CD4-positive, alpha-beta T cell treated with Interleukin-2 at 100 ng/mL for 4 hours (primary cell): Measurements from ENCODE around the gene ZNF609.
"Not testable (repeated sequence)": the region's sequence is repeated elsewhere in the genome, so short reads cannot be mapped to it uniquely, and the experiment has no call there.

ENCODE experiments used
- DNase-seq: peaks from one replicate; pipeline ENCODE4 v3.0.0-alpha.2; 2020; ENCODE audit warnings: low spot score

The ZNF609 gene

GRCh38 chr15:64583519-64583918 is 123.1 kb downstream of the ZNF609 start:
- peak; percentile 30 for DNase-seq

DNA sequence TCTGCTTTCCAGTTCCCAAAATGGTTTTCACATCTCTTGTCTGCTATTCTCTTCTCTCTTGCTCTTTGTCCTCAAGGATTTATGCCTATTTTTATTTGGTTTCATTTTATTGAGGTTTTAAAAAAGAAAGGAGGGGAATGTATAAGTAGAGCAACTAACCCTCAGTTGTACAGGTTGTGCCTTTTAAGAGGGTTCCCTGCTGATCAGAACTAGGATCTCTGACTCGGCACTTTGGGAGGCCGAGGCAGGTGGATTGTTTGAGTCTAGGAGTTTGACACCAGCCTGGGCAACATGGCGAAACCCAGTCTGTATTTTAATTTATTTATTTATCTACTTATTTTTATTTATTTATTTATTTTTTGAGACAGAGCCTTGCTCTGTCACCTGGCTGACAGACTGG is 123.6 kb downstream of the ZNF609 start:
- DNase-seq, result no peak

GRCh38 chr15:64586259-64586870 is 126.0 kb downstream of the ZNF609 start:
- DNase-seq, result no peak

DNA sequence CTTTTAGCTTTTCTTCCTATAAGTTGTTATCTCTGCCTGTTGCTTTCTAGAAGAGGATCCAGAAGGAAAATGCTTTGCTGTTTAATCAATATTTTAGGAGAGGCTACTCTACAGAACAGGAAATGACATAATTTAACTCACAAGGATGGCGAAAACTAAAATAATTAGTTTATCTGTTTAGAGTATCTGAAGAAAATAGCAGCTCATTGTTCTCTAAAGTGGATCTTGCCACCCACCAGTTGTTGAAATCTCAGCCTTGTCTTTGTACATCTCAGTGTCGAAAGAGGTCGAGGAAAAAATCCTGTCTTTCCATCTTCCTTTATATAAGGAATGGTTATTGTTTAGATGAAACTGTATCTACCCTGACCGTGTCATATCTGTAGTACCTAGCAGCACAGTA is 126.6 kb downstream of the ZNF609 start:
- no peak for DNase-seq

DNA sequence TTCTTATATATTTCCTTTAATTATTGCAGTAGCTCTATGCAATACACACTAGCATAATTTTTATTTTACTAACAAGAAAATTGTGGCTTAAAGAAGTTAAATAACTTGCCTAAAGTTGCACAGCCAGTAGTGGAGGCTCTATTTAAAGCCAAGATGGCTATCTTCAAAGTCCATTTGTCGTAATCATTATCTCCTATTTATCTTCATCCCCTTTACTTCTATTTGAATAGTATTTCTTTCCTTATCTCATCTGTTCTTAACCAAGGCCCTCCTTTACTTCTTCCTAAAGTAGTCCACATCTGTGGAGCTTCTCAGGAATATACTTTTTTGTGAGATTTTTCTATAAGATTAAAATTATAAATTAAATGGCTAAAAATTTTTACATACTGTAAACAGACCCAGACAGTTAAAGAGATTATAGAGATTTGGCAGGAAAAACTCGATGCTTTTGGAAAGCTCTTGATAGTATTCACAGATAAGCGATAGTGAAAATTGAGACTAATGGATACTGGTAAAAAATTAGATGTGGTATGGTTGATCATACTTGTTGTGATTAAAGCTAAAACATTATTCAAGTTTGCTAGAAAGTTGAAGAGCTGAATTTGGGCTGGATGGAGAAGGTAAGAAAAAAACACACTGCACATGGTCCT is 129.2 kb downstream of the ZNF609 start:
- no peak for DNase-seq

GRCh38 chr15:64592845-64593244 is 132.5 kb downstream of the ZNF609 start:
- DNase-seq, result not testable (repeated sequence)

DNA sequence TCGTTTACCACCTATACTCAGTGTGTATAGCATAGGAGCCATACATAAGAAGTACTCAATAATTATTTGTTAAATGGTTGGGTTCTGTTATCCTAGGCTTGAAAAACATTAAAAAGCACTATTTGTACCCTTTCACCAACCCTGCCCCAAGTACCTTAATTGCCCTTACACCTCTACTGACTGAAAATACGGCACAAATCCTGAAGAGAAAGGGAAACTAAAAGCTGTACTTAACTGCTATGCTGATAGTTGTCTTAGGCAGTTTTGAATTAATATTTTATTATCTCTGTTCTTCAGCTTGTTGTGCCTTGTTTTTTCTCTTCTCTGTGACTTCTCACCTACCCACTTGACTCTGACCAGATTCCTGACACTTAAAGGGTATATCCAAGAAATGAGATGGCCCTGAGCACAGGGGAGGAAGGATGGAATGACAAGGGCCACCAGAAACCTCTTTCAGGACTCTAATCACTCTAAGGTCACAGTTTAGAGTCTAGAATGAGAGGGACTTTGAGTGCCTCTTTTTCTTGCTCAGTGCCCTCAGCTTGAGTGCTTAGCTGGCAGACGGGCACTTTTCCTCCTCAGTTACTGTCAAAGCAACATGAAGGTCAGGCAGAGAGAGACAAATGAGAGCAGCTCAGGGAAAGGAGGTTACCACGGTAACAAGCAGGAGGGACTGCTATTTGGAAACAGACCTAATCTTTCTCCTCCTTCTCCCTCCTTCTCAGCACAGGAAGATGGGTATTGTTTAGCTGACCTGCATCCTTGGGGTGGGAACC is 136.5 kb downstream of the ZNF609 start:
- DNase-seq, result peak; percentile 45

GRCh38 chr15:64597477-64597822 is 137.1 kb downstream of the ZNF609 start:
- DNase-seq, result peak; percentile 42

DNA sequence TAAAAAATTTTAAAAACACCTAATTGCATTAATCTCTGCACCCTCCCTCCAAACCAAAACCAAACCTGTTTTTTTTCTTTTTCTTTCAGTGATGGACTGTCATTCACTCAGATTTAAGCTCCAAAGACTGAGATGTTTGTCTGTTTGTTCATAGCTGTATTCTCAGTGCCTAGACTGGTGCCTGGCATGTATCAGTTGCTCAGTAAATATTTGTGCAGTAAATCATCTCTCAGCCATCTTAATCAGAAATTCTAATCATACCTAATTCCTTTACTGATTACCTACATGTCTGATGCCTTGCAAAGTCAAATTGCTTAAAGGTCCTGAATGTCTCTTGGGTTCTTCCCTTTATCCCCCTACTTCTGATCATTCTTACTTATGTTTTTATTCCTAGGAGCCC is 138.8 kb downstream of the ZNF609 start:
- DNase-seq, result no peak

DNA sequence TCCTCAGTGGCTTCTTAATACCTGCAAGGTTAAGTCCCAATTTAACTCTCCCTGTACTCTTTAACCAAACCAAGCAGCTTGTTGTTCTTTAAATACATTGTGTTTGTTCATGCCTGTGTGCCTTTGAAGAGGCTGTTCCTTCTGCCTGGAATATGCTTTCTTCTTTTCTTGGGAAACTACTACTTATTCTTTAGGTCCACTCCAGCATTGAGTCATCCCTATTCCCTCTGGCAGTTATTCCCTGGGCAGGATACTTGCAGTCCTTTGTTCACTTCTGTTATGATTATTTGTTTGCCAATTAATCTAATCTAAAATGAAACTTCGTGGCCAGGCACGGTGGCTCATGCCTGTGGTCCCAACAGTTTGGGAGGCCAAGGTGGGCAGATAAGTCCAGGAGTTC is 139.3 kb downstream of the ZNF609 start:
- no peak for DNase-seq

DNA sequence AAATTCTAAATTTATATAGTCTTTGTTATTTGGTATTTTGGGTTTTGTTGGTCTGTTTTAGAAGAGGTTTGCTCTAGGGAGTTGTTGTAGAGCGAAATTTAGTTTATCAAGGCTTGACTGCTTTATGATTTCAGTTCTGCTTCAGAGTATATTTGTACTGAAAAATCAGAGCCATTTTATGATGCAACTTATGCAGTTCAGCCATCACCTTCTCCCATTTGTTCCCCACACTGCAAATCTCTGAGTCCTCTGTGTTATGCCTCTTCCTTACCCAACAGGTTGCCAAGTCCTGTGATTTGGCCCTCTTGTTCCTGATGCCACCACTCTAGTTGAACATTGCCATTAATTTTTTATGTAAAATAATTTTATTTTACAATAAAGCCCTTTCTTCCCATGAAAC is 140.4 kb downstream of the ZNF609 start:
- DNase-seq, result no peak

DNA sequence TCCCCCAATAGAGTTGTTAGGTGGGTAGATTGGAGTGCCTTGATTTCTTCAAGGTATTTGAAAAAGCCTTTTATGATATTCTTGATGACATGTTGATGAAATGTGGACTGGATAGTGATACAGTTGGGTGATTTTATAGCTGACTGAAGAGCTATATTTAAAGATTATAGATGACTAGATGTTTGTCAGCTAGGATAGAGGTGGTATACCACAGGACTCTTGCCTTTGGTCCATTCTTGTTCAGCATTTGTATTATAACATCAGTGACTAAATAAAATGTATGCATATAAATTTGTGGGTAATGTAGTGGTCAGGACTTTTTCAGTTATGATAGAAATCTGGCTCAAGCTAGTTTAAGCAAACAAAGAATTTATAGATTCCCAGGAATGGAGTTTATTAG is 143.9 kb downstream of the ZNF609 start:
- no peak for DNase-seq

- not testable (repeated sequence) for DNase-seq
Observed at GRCh38 chr15:64607416-64607815, 147.0 kb downstream of the ZNF609 start.

- DNase-seq, result no peak
Observed at GRCh38 chr15:64610257-64610919, 150.0 kb downstream of the ZNF609 start.

- no peak for DNase-seq
Observed at GRCh38 chr15:64611085-64611725, 150.8 kb downstream of the ZNF609 start.

- DNase-seq, result no peak
Observed at GRCh38 chr15:64614519-64614918, 154.1 kb downstream of the ZNF609 start.

DNA sequence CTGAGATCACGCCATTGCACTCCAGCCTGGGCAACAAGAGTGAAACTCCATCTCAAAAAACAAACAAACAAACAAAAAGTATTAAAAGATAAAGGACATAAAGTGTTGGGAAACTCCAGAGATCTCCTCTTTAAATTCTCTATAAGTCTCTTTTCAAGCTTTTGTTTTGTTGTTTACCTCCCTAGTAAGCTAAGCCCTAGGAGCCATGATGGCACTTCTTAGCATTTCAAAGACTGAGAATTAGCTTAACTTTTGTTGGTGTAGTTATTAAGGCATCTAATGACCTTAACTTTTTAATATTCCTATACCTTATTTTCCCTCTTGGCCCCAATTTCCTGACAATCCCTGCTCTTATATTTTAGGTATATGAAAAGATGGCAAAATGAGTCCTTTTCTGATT is 157.3 kb downstream of the ZNF609 start:
- no peak for DNase-seq

DNA sequence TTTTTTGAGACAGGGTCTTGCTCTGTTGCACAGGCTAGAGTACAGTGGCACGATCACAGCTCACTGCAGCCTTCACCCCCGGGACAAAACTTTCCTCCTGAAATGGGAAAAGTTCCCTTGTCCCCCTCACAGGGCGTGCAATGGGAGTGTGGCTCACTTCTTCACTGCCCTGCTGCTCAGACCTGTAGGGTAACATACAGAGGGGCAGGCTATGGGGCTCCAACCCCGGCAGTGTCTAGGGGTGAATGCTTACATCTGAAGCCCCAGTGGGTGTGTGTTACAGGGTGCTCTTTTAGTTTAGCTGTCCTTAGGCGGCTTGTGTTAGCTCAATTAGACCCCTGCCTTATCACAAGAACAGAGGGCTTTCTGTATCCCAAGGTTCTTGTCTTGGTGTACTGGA is 157.8 kb downstream of the ZNF609 start:
- no peak for DNase-seq

DNA sequence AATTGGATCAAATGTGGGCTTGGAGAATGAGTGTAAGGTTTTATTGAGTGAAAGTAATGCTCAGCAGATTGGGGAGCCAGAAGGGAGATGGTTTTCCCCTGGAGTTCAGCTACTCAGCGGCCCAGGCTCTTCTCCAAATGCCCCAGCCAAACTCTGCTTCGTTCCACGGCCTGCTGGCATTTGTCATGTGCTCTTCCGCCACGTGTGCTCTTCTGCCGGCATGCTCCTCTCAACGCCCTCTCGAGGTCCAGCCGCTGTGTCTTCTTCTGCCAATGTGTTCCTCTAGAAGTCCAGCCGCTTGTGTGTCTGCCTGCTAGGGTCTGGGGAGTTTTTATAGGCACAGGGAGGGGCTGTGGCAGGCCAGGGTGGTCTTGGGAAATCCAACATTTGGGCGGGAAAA is 158.2 kb downstream of the ZNF609 start:
- no peak for DNase-seq

DNA sequence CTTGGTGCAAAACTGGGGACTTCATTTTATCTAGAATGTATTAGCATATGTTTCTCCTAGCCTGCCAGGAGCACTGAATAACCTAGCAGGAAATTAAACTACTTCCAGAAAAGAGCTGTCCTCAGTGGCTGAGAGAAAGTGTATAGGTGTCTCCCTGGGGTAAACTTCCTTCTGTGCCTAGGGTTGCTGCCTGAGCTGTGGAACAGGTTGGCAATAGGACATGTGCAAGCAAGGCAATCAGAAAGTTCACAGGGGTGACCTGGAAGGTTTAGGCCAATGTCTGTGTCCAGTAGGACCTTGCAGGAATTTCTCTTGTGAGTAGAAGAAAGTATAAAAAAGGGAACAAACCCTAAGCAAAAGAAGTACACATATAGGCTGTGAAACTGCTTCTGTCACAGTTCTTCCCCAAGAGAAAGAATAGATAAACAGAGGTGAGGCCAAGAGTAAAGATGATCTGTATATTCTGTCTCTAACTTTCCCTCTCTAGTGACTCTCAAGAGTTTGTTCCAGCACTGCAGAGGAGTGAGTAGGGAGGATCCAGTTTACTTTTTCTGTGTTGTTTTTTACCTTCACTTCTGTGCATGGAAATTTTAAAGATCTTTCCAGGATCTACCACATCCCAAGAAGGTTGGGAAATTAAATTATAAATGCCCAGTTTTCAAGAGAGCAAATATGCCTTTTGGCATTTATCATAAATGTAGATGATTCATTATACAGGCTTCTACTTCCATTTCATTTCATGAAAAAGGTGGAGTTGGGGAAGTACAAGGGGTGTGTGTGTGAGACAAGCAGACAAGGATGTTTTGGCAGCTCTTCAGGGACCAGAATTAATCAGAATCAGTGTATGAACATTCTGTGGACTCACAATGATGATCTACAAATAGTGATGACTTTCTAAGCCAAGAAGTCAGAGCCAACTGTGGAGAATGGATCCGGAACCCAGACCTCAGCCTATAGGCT is 159.8 kb downstream of the ZNF609 start:
- DNase-seq, result no peak

DNA sequence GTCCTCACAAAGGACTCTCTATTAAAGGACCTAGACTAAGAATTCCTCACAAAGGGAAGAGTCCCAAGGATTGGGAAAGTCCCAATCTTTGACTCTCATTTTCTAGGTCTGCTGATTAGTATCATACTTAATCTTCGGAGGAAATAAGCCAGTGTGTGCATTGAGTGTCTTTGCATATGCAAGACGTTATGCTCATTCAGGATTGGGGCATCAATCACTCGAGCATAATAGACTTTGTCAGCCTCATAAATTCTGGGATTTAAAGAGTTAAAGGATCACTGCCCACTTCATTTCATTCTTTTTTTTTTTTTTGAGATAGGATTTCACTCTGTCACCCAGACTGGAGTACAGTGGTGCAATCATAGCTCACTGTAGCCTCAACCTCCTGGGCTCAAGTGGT is 160.7 kb downstream of the ZNF609 start:
- DNase-seq, result no peak
